Astrocyte (in vitro differentiated cells and primary cell): ENCODE results near the gene CR1L. TPM values are rescaled to one million over a fixed set of nuclear protein-coding genes. Genes with fewer than 3 reads are reported as not detected.

ENCODE experiments used
- DNase-seq: peaks from one replicate; pipeline ENCODE4 v3.0.0-alpha.2; 2010; ENCODE audit warnings: low read depth
- FAIRE-seq: peaks from 2 replicates; lab custom pipeline; 2011; peaks lifted over from hg19 to GRCh38; lab: Jason Lieb, UNC
- H2AFZ ChIP-seq: 2 replicates; pipeline ENCODE4 v1.6.0; 2012; ENCODE audit warnings: low read depth, low read length, inconsistent platforms
- H3K27ac ChIP-seq: 2 replicates; pipeline ENCODE4 v1.5.1; 2011; ENCODE audit warnings: low read depth, low read length, inconsistent platforms
- H3K27me3 ChIP-seq: 2 replicates; pipeline ENCODE4 v1.6.0; 2011; ENCODE audit warnings: low read length, inconsistent platforms; ENCODE audit not compliant: insufficient read depth
- H3K36me3 ChIP-seq: 2 replicates; pipeline ENCODE4 v1.5.1; 2011; ENCODE audit warnings: low read length, inconsistent platforms; ENCODE audit not compliant: insufficient read depth
- H3K4me1 ChIP-seq: 2 replicates; pipeline ENCODE4 v1.5.1; 2011; ENCODE audit warnings: low read length, inconsistent platforms; ENCODE audit not compliant: insufficient read depth
- H3K4me2 ChIP-seq: 2 replicates; pipeline ENCODE4 v1.6.0; 2012; ENCODE audit warnings: low read length, inconsistent platforms
- H3K4me3 ChIP-seq: 2 replicates; pipeline ENCODE4 v1.5.1; 2011; ENCODE audit warnings: low read depth, mild to moderate bottlenecking, low read length, inconsistent platforms; ENCODE audit not compliant: insufficient read depth
- H3K79me2 ChIP-seq: 2 replicates; pipeline ENCODE4 v1.6.0; 2012; ENCODE audit warnings: mild to moderate bottlenecking, low read length, inconsistent platforms; ENCODE audit not compliant: insufficient read depth
- H3K9ac ChIP-seq: 2 replicates; pipeline ENCODE4 v1.6.0; 2012; ENCODE audit warnings: mild to moderate bottlenecking, low read length, inconsistent platforms
- H3K9me3 ChIP-seq: 2 replicates; pipeline ENCODE4 v1.5.1; 2012; ENCODE audit warnings: low read depth, mild to moderate bottlenecking, low read length, inconsistent platforms; ENCODE audit not compliant: insufficient read depth
- H4K20me1 ChIP-seq: 2 replicates; pipeline ENCODE4 v1.6.0; 2012; ENCODE audit warnings: low read length, inconsistent platforms; ENCODE audit not compliant: insufficient read depth
- H3K27ac Mint-ChIP-seq: one replicate; pipeline ENCODE4 v1.8.0; 2021; ENCODE audit warnings: mild to moderate bottlenecking, mixed read lengths; ENCODE audit not compliant: unreplicated experiment
- H3K27me3 Mint-ChIP-seq: one replicate; pipeline ENCODE4 v1.8.0; 2021; ENCODE audit warnings: low read depth, mixed read lengths; ENCODE audit not compliant: unreplicated experiment
- H3K36me3 Mint-ChIP-seq: one replicate; pipeline ENCODE4 v1.8.0; 2021; ENCODE audit warnings: low read depth, mixed read lengths; ENCODE audit not compliant: unreplicated experiment
- H3K4me1 Mint-ChIP-seq: one replicate; pipeline ENCODE4 v1.8.0; 2021; ENCODE audit warnings: low read depth, mixed read lengths; ENCODE audit not compliant: unreplicated experiment
- H3K4me3 Mint-ChIP-seq: one replicate; pipeline ENCODE4 v1.8.0; 2021; ENCODE audit warnings: mild to moderate bottlenecking, moderate library complexity, mixed read lengths; ENCODE audit not compliant: unreplicated experiment
- H3K9me3 Mint-ChIP-seq: one replicate; pipeline ENCODE4 v1.8.0; 2021; ENCODE audit warnings: mild to moderate bottlenecking, mixed read lengths; ENCODE audit not compliant: unreplicated experiment
- EZH2 ChIP-seq: IDR thresholded peaks from 2 replicates; pipeline ENCODE4 v1.6.1; 2012; ENCODE audit warnings: mild to moderate bottlenecking, low read length, inconsistent platforms; ENCODE audit not compliant: insufficient read depth
- total RNA-seq: library from RNA; stranded (reverse); gene quantifications from 2 replicates; pipeline ENCODE4 v1.2.1, GENCODE V29; 2021
- TF ChIP-seq, protein P1 (sequence below): IDR thresholded peaks from 2 replicates; pipeline ENCODE4 v1.5.1; 2011; ENCODE audit warnings: low read depth, mild to moderate bottlenecking, inconsistent platforms, low read length, moderate library complexity; ENCODE audit not compliant: insufficient read depth

Gene CR1L
- total RNA-seq, 1 donor from 2014 or later: not detected

DNA sequence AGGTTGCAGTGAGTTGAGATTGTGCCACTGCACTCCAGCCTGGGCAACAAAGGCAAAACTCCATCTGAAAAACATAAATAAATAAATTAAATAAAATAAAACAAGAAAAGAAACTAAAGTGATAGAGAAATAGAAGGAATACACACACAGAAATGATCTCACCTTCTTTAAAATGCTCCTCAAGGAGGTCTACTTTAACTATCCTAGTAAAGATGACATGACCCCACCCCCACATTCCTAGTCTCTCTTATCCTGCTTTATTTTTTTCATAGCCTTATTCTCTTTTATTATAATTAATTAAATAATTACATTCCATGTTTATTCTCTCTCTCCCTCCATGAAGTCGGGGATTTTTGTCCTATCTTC is 18.0 kb upstream of the CR1L start:
- no peaks in the 10 kb centered on the region for H3K9me3 ChIP-seq
- no peaks in the 10 kb centered on the region for H3K4me1 ChIP-seq
- Mint-ChIP-seq H3K27ac (no peak overlapping the region), H3K9me3 (peaks cover 3% of the 10 kb centered on the region), H3K4me3 (no peak overlapping the region), H3K4me1 (no peaks in the 10 kb centered on the region), H3K36me3 (no peaks in the 10 kb centered on the region), H3K27me3 (no peaks in the 10 kb centered on the region)
- no peak for DNase-seq
- H2AFZ ChIP-seq: no peak overlapping the region
- TF ChIP-seq, protein P1, sequence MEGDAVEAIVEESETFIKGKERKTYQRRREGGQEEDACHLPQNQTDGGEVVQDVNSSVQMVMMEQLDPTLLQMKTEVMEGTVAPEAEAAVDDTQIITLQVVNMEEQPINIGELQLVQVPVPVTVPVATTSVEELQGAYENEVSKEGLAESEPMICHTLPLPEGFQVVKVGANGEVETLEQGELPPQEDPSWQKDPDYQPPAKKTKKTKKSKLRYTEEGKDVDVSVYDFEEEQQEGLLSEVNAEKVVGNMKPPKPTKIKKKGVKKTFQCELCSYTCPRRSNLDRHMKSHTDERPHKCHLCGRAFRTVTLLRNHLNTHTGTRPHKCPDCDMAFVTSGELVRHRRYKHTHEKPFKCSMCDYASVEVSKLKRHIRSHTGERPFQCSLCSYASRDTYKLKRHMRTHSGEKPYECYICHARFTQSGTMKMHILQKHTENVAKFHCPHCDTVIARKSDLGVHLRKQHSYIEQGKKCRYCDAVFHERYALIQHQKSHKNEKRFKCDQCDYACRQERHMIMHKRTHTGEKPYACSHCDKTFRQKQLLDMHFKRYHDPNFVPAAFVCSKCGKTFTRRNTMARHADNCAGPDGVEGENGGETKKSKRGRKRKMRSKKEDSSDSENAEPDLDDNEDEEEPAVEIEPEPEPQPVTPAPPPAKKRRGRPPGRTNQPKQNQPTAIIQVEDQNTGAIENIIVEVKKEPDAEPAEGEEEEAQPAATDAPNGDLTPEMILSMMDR: no peak
- no peak for TF ChIP-seq EZH2
- H4K20me1 ChIP-seq: no peaks in the 10 kb centered on the region
- no peaks in the 10 kb centered on the region for H3K27me3 ChIP-seq
- no peak overlapping the region for H3K4me2 ChIP-seq
- no peaks in the 10 kb centered on the region for H3K79me2 ChIP-seq
- H3K36me3 ChIP-seq: no peaks in the 10 kb centered on the region
- no peak overlapping the region for H3K4me3 ChIP-seq
- no peak overlapping the region for H3K27ac ChIP-seq
- no peak overlapping the region for H3K9ac ChIP-seq
- FAIRE-seq: no peak

DNA sequence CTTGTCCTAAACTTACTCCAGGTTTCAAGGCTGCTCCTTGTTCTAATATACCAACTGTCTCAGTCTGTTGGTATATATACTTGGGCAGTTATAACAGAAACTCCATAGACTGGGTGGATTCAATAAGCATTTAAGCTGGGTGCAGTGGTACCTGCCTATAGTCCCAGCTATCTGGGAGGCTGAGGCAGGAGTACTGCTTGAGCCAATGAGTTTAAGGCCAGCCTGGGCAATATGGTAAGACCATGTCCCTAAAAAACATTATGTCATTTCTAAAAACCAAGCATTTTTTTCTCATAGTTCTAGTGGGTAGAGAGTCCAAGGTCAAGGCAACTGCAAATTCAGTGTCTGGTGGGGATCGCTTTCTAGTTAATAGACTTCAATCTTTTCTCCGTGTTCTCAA is 17.4 kb upstream of the CR1L start:
- Histone ChIP-seq H3K79me2 (no peaks in the 10 kb centered on the region), H3K9me3 (no peaks in the 10 kb centered on the region), H3K9ac (no peak overlapping the region), H3K4me2 (no peak overlapping the region), H3K36me3 (no peaks in the 10 kb centered on the region), H2AFZ (no peak overlapping the region), H4K20me1 (no peaks in the 10 kb centered on the region), H3K4me1 (no peaks in the 10 kb centered on the region), H3K27ac (no peak overlapping the region), H3K4me3 (no peak overlapping the region), H3K27me3 (no peaks in the 10 kb centered on the region)
- Mint-ChIP-seq H3K36me3 (no peaks in the 10 kb centered on the region), H3K27ac (no peak overlapping the region), H3K4me1 (no peaks in the 10 kb centered on the region), H3K27me3 (no peaks in the 10 kb centered on the region), H3K4me3 (no peak overlapping the region), H3K9me3 (peaks cover 3% of the 10 kb centered on the region)
- no peak for DNase-seq
- no peak for FAIRE-seq
- TF ChIP-seq EZH2: no peak
- TF ChIP-seq, protein P1: no peak

DNA sequence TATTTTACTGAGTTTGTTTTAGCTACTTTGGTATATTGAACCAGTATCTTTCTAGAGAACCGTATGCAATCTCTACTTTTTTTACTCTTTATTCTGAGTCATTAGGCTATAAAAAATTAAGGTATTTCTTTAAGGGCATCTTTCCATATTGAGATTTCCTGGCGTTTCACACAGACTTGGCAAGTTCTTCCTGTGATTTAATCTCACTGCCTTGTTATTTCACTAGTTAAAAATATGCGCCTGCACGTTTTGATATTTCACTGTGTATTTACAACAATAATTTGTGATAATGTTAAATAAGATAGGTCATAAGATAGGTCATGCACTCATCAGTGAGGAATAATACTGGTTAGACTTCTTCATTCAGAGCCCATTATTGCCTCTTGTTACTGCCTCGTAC is 16.2 kb upstream of the CR1L start:
- Histone ChIP-seq H3K4me2 (no peak overlapping the region), H4K20me1 (no peaks in the 10 kb centered on the region), H3K9ac (no peak overlapping the region), H3K36me3 (no peaks in the 10 kb centered on the region), H3K4me3 (no peak overlapping the region), H3K27ac (no peak overlapping the region), H3K9me3 (no peaks in the 10 kb centered on the region), H3K79me2 (no peaks in the 10 kb centered on the region), H3K27me3 (no peaks in the 10 kb centered on the region), H2AFZ (no peak overlapping the region), H3K4me1 (no peaks in the 10 kb centered on the region)
- Mint-ChIP-seq H3K36me3 (no peaks in the 10 kb centered on the region), H3K9me3 (peaks cover 3% of the 10 kb centered on the region), H3K27ac (no peak overlapping the region), H3K4me1 (no peaks in the 10 kb centered on the region), H3K4me3 (no peak overlapping the region), H3K27me3 (peaks cover 3% of the 10 kb centered on the region)
- TF ChIP-seq, protein P1: no peak
- FAIRE-seq (no peak), DNase-seq (no peak)
